ENCODE data around the gene C14orf39.

The C14orf39 gene, protein sequence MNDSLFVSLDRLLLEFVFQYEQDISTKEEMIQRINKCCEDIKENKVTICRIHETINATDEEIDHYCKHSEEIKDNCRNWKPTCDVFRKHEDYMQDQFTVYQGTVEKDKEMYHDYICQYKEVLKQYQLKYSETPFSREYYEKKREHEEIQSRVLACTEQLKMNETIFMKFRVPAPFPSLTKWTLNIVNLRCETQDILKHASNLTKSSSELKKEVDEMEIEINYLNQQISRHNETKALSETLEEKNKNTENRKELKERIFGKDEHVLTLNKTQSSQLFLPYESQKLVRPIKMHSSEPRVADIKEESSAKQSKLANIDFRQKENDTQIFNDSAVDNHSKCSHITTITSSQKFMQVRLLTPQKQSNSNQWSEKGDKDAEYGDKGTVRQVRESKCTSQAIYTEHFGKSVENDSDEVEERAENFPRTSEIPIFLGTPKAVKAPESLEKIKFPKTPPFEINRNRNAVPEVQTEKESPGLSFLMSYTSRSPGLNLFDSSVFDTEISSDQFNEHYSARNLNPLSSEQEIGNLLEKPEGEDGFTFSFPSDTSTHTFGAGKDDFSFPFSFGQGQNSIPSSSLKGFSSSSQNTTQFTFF

DNA sequence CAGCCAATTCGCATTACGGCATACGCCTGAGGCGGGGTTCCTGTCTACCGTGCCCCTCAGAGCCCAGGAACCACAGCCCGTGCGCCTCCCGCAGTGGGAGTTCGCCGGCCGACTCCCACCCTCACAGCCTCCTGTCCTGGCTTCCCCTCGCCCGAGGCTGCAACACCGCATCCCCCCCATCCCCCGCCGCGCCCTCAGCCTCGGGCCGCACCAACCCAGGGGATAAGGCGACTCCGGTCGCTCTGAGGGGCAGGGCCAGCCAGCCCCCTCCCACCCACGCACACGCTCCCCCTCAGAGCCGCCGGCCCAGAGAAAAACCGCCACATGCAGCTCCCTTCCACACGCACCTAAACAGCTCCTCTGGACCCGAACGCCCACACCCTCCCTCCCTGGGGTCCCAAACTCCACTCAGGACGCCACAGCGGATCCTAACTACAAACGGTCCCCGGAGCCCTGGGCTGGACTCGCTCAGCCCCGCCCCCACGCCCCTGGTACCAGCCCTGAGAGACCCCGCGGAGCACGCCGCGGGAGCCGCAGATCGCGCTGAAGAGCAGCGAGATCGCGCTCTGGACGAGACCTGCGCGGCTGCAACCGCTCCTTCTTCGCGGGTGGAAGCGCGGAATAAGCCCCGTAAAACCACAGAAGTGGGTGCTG lies at the start of gene C14orf39:
C14orf39 (minus strand) TSS at position 466 of the 654 bp plus-strand sequence. CDS start 985 bp downstream, outside the sequence.
- FAIRE-seq (peak; percentile 93), DNase-seq (ENCODE audit: low spot score) (peak; percentile 92)

DNA sequence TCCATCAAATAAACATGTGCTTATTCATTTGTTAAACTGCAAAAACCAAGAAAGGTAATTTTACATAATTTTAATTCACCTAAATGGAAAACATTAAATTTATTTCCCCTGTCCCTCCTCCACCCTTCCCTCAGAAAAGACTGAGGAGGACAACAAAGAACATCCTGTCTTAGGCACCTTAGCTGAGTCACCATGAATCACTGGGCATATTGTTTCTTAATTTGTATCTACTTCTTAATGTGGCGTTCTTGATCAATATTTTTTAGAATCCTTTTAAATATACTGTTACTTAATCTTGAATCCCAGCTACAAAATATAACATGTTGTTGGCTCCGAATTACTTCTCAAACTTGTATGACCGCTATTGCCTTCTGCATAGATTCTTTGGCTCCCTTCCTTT lies 46.6 kb upstream of the C14orf39 start:
- no peak for FAIRE-seq
- peak; percentile 76 for DNase-seq (ENCODE audit: low spot score)

DNA sequence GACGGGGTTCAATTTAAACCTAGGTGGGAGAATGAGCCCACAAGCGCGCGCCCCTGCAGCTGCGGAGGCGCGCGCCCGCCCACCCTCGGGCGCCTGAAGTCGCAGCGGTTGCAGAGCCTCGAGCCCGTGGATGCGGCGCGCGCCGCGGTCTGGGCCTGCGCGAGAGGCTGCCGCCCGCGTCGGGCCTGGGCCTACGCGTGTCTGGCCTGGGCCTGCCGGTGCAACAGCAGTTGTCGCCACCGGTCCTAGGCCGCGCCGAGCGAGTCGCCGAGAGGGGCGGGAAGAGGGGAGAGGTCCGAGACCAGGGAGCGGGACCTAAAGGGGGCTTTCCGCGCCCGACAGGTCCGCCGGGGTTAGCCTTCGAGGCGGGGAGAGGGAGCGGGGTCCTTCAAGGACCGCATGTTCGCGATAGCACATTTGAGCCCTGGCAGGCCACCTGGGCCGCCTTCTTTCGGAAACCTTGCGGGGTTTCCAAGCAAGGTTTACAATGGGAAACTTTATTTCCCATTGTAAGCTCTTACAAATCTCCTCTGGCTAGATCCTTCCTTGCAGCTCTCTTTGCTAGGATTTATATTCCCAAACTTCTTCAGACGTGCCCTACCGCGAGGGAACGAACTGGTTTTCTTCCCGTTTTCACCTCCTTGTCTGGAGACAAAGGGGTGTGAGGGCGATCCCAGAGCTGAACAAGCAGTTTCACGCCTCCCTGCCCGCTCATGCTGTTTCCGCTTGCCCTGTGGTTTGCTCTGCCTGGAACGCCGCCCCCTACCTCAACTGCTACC lies 29.8 kb upstream of the C14orf39 start:
- DNase-seq (ENCODE audit: low spot score) = no peak
- FAIRE-seq = peak; percentile 9

DNA sequence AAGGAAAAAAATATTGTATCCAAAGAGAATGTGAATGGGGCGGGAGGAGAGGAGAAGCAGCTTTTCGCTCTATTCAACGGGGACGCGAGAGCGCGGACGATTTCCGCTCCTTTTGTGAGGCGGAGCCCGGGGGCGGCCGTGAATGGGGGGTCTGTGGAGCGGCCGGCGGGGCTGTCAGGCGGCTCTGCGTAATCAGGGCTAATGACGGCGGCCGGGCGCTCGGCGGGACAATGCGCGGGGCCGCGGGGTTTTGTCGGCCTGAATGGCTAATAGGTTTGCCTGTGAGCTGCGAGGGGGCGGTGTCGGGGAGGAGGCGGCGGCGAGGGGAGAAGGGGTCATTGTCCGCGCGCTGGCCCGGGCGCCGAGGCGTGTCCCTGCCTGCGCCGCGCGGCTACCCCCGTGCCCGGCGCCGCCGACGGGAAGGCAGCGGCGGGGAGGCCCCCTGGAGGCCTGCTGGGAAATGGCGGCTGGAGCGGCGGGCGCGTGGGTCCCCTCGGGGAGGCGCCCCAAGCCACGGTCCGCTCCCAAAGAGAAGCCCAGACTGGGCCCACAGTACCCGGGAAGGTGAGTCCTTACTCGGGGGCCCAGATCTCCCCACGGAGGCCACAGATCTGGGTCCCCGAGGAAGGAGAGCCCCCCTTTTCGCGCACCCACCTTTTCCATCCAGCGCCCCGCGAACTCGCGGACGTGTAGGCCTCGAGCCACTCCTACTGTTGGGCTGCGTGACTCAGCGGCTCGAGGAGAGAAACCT lies 29.1 kb upstream of the C14orf39 start:
- FAIRE-seq (no peak), DNase-seq (ENCODE audit: low spot score) (peak; percentile 58)

DNA sequence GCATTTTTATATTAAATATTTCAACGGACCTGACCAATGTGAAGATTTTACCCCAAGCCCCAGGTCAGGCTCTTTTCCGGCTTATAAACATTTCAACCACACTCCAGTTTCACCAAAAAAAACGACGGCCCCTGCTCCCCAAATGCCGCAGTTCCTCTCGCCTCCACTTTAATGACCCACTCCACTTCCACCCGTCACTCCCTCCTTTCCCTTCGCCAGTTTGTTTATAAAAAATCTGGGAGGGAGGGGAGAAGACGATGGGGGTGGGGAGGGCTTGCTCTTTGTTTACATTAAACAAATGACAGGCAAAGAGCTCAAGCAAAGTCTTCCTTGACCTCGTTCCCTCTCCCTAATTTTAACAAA lies 28.5 kb upstream of the C14orf39 start:
- no peak for FAIRE-seq
- DNase-seq (ENCODE audit: low spot score) = peak; percentile 38

DNA sequence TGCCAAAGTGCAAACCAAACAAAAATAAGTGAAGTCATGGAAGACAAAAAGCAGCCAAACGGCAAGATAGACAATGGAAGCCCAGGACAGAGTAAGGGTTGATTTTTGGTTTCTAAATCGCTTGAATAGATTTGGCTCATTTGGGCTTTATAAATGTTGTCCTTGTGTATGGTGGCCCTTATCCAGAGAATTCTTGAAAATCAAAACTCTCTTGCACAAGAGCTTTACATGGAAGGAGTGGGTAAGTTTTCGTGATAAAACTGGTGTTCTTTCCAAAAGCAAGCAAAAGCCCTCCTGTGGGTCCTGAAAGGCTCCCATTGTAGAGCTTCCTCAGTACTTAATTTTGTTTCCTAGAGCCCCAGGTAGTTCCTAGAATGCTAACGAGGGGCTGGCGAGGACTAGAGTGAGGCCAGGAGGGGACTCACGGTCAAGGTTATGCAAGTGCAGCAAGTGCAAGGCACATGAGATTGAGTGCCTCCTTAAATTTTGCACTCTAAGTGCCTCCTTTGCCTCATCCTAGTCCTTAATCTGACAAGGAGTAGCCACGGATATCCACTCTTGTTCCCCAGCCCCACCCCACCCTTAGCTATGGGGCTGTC lies 27.2 kb upstream of the C14orf39 start:
- peak; percentile 37 for FAIRE-seq
- DNase-seq (ENCODE audit: low spot score) = no peak

DNA sequence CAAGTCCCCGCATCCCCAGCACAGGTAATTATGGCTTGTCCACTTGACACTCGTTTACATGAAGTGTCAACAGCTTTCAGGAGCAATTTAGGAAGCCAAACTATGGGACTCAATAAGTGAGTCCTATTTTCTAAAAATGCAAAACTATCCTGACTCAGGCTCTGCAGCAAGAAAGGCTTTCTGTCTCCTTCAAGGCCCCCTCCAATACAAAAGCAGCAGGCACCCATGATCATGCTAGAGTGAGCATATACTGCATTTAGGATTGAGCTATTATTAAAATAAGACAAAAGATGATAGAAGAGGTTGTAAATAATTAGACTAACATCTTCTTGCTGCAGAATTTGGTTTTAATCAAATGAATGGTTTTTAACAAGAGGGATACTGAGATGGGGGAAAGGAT lies 26.3 kb upstream of the C14orf39 start:
- peak; percentile 48 for FAIRE-seq
- no peak for DNase-seq (ENCODE audit: low spot score)

DNA sequence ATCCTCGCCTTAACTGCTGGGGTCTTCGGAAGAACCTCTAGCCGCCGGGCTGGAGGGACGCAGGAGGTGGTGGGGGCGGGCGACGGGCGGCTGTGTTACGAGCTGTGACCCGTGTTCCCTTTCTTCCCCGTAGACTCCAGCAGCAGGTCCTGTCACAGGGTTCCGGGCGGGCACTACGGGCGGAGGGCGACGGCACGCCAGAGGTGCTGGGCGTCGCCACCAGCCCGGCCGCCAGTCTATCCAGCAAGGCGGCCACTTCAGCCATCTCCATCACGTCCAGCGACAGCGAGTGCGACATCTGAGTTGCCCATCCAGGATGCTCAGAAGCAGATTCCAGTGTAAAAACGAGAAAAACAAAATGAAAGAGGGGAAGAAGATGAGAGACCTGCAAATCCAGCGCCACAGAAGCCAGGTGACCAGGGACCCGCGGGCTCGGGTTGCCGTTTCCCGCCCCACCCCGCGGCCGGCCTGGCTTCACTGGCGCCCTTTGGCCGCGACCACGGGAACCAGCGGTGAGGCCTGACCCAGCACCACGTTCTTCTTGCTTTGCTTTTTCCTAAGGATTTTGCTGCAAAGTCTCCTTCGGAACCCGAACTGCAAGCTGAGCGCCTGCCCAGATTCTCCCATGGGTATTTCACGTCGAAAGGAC lies 25.2 kb upstream of the C14orf39 start:
- no peak for DNase-seq (ENCODE audit: low spot score)
- no peak for FAIRE-seq

DNA sequence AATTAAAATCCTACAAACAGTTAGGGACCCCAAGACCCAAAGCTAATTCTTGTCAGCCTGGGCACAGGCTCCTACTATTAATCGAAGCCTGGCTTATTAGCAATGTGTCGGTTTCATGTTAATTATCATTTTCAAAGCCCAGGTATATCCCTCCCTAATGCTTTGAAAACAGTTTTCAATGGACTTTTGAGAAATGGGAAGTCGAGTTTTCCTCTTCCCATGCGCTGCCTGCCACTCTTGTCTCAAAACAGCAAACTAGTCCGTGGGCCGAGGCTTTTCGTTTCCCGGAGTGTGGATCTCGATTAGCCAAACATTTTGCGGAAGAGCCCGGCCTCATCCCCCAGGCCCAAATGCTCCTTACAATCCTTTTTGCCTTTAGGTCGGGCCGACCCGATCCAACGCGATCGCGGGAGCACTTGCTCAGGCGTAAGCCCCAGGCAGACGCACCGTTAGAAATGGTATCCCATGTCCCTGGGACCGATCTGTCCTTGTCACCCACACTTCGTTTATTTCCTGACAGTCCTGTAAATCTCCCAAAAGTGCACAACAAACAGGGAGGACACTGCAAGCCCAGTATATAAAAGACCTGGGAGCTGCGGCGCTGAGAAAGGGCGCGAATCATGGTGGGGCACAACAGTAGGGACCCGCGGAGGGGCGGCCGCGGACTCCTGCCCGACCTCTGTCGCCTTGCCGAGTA lies 24.5 kb upstream of the C14orf39 start:
- DNase-seq (ENCODE audit: low spot score) (no peak), FAIRE-seq (no peak)

DNA sequence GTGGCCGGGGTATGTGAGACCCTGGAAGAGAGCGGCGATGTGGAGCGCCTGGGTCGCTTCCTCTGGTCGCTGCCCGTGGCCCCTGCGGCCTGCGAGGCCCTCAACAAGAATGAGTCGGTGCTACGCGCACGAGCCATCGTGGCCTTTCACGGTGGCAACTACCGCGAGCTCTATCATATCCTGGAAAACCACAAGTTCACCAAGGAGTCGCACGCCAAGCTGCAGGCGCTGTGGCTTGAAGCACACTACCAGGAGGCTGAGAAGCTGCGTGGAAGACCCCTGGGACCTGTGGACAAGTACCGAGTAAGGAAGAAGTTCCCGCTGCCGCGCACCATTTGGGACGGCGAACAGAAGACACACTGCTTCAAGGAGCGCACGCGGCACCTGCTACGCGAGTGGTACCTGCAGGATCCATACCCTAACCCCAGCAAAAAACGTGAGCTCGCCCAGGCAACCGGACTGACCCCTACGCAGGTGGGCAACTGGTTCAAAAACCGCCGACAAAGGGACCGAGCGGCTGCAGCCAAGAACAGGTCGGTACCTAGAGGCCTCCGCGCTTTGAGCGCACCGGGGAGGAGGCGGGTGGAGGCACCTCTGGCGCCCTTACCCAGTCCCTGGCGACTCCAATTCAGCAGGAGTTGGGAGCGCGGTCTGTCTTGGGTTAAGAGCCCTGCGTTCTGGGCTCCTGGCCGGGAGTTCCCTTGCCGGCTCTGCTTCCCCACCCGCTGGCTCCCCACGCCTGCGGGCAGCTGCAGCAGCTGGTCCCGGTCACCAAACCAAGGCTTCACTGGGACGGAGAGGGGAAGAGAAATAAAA lies 23.8 kb upstream of the C14orf39 start:
- peak; percentile 65 for FAIRE-seq
- DNase-seq (ENCODE audit: low spot score) = no peak

DNA sequence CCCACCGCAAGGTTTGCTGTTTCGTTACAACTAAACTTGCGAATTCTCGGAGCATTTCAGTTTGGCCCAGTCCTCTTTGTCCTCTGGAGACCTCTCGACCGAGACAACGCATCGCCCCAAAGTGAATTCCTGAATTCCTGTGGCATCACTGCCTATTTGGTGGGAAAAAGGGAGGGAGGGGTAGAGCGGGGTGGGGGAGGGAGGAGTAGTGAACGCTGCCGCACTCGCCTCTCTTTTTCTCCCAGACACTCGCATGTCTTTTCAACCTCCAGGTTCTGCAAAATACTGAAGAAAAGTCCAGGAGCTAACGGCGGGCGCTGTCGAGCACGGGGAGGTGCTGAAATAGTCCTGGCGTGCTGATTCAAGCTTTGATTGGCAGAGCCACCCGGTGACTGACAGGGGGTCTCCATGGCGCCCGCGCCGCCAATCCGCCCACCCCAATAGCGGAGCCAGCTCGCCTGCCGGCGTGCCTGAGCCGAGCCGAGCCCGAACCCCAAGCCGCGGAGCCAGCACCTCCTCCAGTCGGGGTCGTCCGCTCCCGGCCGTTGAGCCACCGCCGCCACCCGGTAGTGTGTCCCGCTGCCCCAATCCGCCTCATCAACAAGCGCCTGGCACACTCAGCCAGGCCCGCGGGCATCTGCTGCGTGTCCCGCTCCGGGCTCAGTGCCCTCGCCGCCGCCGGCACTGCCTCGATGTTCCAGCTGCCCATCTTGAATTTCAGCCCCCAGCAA lies 23.0 kb upstream of the C14orf39 start, which contains the start of gene SIX6:
SIX6 (plus strand) TSS at position 440 of the 731 bp plus-strand sequence; CDS start at position 693, 253 bp downstream.
- FAIRE-seq = peak; percentile 74
- DNase-seq (ENCODE audit: low spot score) = peak; percentile 69

DNA sequence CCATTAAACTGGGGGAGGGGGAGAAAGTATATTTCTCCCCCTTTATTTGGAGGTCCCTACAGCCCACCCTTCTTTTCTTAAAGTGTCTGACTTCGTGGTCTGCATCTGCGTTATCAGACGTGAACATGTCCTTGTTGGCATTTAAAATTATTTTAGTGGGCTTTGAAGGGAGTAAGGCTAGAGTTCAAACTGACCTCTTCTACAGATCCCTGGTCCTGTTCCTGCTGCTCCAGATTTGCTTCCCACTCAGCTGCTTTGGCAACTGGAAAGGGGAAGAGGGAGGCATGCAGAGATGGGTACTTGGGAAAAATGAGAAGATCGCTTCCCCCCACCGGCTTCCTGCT lies 22.5 kb upstream of the C14orf39 start:
- DNase-seq (ENCODE audit: low spot score) = no peak
- FAIRE-seq = no peak

DNA sequence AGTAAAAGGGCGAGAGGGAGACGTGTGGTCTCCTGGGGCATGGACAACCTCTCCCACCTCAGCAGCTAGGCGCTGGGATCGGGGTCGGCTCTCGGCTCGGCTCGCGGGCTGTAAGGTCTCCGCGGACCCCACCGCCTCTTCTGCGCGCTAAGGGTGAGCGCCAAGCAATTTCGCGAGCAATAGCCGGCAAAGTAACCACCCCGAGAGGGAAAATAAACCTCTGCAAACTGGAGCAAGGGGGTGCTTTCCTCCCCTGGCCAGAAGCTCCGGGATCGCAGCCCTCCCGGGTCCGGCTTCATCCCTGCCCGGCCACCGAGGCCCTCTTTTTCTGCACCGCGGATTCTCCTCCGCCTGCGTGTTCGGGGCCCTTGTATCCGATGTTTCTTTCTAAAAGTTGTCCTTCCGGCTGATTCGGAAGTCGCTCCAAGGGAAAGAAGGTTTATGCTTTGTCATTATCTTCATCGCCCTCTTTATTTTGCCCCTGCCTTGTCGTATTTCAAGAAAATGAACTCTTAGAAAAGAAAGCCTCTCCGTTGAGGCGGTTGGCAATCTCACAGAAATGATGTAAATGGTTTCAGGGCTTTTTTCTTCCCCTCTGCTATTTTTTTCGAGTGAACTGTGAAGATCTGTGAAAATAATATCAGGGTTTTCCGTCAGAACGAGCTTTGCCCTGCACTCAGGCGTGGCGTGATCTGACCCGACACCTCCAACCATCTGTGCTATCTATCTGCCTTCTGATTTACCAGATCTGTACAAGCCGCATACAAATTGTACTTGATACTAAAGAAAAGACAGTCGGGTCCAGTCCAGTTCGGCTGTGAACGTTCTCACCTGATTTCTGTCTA lies 21.3 kb upstream of the C14orf39 start:
- DNase-seq (ENCODE audit: low spot score) = no peak
- FAIRE-seq = no peak

DNA sequence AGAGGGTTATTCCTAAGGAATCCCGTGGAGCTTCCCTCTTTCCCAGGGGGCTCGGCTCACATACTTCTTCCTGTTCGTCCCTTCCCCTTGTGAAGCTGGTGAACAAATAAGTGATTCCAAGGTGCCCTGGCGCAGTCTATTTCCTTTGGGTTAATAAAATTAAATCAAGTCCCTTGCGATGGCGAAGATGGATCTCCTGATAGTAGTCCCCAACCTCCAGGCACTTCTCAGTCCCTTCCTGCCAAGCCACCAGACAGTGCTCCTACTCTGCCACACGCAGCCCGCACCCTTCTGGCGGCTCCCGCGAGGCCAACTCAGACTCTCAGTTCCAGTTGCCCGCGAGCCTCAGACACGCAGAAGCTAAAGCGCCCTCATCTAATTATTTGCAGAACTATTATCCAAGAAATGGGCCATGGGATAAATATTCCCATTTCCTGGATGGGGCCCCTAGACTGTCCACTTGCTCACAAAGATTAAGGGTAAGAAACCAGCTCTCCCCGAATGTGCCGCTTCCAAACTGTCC lies 20.7 kb upstream of the C14orf39 start:
- no peak for DNase-seq (ENCODE audit: low spot score)
- FAIRE-seq = peak; percentile 9

DNA sequence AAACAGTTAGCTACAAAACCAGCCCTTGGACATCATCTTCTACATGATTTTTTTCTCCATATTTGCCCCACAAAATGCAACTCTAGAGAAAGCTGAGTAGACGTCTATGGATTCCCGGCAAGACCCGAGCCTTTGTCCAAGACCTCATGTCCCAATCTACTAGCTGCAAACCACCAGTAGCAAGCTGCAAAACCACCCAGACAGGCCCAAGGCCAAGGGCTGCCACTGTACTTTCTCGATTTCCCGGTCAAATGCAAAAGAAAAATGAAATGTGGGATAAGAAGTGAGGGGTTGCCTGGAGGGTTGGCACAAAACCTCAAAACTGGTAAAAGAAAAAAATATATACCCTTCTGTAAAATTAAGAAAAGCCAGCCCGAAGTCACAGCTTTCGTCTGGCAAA lies 20.1 kb upstream of the C14orf39 start:
- DNase-seq (ENCODE audit: low spot score) (no peak), FAIRE-seq (no peak)

DNA sequence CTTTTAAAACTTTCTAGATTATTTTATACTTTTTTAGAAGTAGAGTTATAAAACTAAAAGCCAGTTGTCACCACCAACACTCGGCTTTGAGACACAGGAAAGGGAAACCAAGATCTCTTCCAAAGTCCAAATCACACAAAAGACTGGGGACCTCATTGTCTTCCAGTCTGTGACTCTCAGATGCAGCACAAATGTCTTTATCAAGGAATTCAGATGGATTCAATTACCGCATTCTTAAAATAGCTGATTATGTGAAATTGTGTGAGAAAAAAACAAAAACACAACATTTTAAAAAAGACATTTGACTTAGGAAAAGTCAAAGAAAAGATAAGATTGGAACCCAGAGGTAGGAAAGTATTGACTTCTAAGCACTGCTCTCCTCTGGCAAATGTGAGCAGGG lies 19.6 kb upstream of the C14orf39 start:
- peak; percentile 9 for FAIRE-seq
- DNase-seq (ENCODE audit: low spot score) = no peak

DNA sequence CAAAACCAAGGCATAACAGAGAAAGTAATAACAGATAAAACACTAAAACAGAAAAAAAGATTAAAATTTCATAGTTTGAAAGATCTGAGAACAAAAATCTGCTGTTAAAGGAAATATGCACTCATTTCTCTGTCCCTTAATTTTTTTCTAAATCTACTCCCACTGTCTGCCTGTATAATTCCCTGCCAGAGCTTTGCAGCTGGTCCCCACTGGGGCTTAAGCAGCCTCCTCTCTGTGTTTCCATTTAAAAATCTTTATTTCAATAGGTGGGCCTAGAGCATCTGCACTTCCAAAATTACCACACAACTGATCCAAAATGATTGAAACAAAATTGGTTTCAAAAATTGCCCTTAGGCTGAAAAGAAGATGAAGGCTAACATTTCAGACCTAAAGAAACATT lies 16.7 kb upstream of the C14orf39 start:
- DNase-seq (ENCODE audit: low spot score) (no peak), FAIRE-seq (no peak)
